KOPT-K1 (cell line): Measurements from ENCODE around the gene SFMBT2.
"Not testable (repeated sequence)": the region's sequence is repeated elsewhere in the genome, so short reads cannot be mapped to it uniquely, and the experiment has no call there.

ENCODE experiments used
- H3K27ac ChIP-seq: fragments of 200-600 bp; sonication (generic); 2 replicates; pipeline ENCODE4 v1.5.1; 2016; ENCODE audit warnings: antibody characterized with exemption, mild to moderate bottlenecking, low read depth, low read length; ENCODE audit not compliant: poor library complexity, severe bottlenecking
- H3K36me3 ChIP-seq: fragments of 200-600 bp; sonication (generic); 2 replicates; pipeline ENCODE4 v1.5.1; 2017; ENCODE audit warnings: antibody characterized with exemption, mild to moderate bottlenecking, low read length, moderate library complexity; ENCODE audit not compliant: insufficient read depth
- H3K9me3 ChIP-seq: fragments of 200-600 bp; sonication (generic); 2 replicates; pipeline ENCODE4 v1.5.1; 2017; ENCODE audit warnings: antibody characterized with exemption, low read length, mild to moderate bottlenecking; ENCODE audit not compliant: insufficient read depth, poor library complexity, severe bottlenecking

The SFMBT2 gene

DNA sequence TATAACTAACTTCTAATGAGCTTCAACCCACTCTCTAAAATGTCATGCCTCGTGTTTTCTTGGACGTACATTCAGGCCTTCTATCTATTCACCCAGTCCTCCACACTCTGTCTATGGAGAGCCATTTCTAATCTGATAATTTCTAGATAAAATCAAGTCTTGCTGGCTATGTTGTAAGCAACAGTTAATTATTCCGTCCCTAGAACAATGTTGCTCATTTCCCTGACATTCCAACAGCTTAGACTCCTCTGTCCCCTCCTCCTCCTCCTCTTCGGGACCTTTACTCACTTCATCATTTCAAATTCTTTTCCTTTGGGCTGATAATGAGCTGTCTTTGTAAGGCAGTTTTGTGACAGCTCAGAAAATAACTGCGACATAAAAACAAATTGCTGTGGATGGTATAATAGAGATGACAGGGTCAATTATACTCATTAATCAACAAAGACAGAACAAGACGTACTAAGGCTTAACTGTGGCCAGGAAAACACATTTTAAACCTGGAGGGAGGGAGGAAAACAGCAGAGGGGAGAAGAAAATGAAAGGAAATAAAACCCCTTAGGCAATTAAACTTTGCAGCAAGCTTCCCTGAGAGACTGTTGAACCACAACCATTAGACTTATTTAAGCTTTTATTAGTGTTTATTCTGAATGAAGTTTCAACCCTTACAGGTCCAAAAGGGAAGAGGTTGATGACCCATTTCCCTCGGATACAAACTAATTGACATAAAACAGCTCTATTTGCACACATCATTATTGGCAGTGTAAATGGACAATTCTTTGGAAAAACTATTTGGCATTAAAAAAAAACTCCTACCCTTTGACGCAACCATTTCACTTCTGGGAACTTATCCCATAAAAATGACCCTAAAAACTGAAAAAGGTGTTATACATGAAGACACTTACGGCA lies 179.1 kb downstream of the SFMBT2 start:
- Histone ChIP-seq H3K27ac (no peak overlapping the region), H3K9me3 (no peaks in the 10 kb centered on the region), H3K36me3 (peaks cover 43% of the 10 kb centered on the region)

GRCh38 chr10:7230951-7231350 lies 179.9 kb downstream of the SFMBT2 start:
- Histone ChIP-seq H3K9me3 (peaks cover 3% of the 10 kb centered on the region), H3K36me3 (peaks cover 51% of the 10 kb centered on the region), H3K27ac (no peak overlapping the region)

DNA sequence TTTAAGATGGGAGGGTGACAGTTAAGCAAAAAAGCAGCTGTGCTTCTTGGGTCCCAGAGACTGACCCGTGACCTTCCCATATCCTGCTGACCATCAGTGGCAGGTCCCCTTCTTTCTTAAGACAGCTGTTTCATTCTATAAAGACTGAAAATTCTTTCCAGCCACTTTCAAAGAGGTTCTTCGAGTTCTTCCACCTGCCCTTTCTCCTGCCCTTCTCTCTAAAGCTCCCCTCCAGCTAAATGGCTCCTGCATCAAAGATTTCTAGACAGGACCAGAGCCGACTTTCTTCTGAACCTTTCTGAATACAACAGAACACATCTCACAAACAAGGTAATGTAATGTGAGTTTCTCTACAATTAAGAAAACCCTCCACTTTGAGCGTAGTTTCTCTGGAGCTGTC lies 180.8 kb downstream of the SFMBT2 start:
- no peak overlapping the region for H3K27ac ChIP-seq

DNA sequence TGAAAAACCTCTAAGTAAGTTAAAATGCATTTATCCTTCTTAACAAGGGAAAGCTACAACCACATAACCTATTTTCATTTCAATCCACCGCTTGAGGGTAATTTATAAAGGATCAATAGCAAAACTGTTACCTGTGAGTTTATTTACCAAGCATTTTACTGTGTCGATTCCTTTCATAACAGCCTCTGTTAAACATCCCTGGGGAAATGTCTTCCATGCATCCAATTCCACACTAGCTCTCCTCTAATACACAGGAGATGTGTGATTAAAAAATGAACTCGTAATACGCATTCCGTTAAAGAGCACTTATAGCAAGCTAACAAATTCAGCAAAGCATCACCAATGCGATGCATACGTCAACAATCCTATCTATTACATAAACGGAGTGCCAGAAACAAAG lies 185.7 kb downstream of the SFMBT2 start:
- Histone ChIP-seq H3K36me3 (peaks cover 64% of the 10 kb centered on the region), H3K9me3 (peaks cover 33% of the 10 kb centered on the region), H3K27ac (no peak overlapping the region)

More for the DNA sequence above, 180.8 kb downstream of the SFMBT2 start:
- Histone ChIP-seq H3K9me3 (peaks cover 13% of the 10 kb centered on the region), H3K36me3 (peaks cover 59% of the 10 kb centered on the region)

DNA sequence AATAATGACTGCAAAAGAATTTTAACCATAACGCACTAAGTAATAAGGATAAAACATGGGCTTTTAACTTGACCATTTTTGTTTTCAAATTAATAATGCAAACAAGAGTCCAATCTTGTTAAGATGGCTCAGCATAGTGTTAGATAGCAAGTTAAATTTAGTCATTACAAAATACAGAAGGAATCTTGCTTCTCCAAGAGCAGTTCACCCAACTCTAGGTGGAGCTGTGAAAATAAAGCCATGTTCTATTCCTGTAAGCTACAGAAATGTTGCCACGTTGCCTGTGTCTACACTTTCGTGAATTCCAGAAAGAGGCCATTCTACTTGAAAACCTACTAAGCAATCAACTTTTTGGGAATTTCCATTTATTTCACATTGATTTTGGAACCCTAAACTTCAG lies 191.9 kb downstream of the SFMBT2 start:
- Histone ChIP-seq H3K9me3 (peaks cover 10% of the 10 kb centered on the region), H3K36me3 (peaks cover 67% of the 10 kb centered on the region), H3K27ac (no peak overlapping the region)

- H3K9me3 ChIP-seq, H3K27ac ChIP-seq: not testable (repeated sequence)
- peaks cover 68% of the 10 kb centered on the region for H3K36me3 ChIP-seq
These were observed 198.1 kb downstream of the SFMBT2 start for GRCh38 chr10:7212696-7213095.

- Histone ChIP-seq H3K27ac (no peak overlapping the region), H3K9me3 (no peaks in the 10 kb centered on the region), H3K36me3 (peaks cover 65% of the 10 kb centered on the region)
These were observed 198.8 kb downstream of the SFMBT2 start for GRCh38 chr10:7211857-7212577.

DNA sequence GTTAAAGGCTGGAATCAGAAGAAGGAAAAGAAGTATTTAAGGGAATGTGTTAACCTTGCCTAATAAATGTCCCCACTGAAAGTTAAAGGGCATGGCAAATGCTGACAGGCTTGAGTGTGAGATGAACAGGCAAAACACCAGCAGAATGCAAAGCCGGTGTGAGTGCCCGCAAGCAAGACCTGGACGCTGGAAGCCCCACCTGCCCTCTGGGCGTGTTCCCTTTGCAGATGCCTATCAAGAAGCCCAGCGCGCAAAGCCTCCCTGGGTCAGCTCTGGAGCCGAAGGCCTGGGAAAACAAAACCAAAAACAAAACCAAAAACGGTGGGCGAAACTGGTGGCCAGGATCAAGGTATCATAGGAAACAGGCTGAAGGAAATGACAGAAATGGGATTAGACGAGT lies 200.3 kb downstream of the SFMBT2 start:
- Histone ChIP-seq H3K27ac (no peak overlapping the region), H3K9me3 (no peaks in the 10 kb centered on the region), H3K36me3 (peaks cover 64% of the 10 kb centered on the region)

DNA sequence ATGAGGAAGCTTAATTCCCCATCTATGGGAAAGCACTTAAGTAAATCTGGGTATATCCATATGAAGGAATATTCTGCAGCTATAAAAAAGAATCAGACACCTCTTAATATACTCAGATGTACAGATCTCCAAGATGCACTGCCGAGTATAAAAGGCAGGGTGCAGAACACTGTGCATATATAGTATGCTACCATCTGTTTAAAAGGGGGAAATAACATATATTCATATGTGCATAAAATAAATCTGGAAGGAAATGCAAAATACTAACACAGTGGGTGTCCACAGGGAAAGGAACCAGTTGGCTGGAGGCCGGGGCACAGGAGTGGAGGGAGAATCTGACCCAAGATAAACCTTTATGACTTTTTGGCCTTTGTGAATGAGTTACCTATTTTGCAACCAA lies 201.4 kb downstream of the SFMBT2 start:
- H3K27ac ChIP-seq = no peak overlapping the region
- peaks cover 64% of the 10 kb centered on the region for H3K36me3 ChIP-seq
- no peaks in the 10 kb centered on the region for H3K9me3 ChIP-seq

GRCh38 chr10:7206412-7207100 lies 204.3 kb downstream of the SFMBT2 start:
- Histone ChIP-seq H3K36me3 (peaks cover 76% of the 10 kb centered on the region), H3K27ac (no peak overlapping the region), H3K9me3 (no peaks in the 10 kb centered on the region)

DNA sequence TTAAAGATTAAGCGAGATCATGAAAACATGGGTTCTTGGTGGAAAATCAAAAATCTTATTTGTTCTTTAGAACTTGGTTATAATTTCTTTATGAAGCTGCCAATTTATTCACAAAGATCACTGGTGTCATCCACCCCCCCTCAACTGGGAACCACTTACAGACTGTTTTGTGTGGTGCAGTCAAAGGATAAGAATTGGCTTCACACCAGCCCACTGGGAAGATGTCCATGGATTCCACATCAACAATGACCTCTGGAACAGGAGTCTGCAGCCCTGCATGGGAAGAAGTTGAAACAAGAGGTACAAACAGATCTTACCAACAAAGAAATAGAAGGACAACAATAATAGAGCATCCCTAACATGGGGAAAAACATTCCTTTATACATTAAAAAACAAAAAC lies 205.2 kb downstream of the SFMBT2 start:
- Histone ChIP-seq H3K27ac (no peak overlapping the region), H3K36me3 (peaks cover 78% of the 10 kb centered on the region), H3K9me3 (no peaks in the 10 kb centered on the region)

GRCh38 chr10:7202793-7203355 lies 208.0 kb downstream of the SFMBT2 start:
- Histone ChIP-seq H3K36me3 (peaks cover 90% of the 10 kb centered on the region), H3K9me3 (no peaks in the 10 kb centered on the region), H3K27ac (no peak overlapping the region)

DNA sequence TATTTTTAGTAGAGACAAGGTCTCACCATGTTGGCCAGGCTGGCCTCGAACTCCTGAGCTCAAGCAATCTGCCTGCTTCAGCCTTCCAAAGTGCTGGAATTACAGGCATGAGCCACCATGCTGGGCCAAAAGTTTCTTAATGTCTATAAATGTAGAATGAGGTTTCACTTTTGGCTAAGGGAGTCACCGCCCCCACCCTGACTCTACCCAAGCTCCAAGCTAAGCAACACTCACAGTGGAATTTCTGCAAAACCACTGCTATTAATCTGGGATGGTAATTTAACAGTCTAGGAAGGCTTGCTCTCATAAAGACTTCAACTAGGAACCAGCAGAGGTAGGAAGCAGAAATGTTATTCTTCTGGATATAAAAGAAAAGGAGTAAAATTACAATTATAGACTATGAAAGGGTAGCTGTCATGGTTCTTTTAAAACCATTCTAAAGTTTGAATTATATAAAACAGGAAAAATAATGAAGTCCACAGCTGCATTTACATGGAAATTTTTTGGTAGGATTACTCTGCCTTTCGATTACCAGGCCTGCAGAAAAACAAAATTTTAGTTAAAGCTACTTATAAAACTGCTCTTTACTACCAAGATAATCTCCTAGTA lies 211.6 kb downstream of the SFMBT2 start:
- no peak overlapping the region for H3K27ac ChIP-seq
- peaks cover 6% of the 10 kb centered on the region for H3K9me3 ChIP-seq
- H3K36me3 ChIP-seq = peaks cover 100% of the 10 kb centered on the region

DNA sequence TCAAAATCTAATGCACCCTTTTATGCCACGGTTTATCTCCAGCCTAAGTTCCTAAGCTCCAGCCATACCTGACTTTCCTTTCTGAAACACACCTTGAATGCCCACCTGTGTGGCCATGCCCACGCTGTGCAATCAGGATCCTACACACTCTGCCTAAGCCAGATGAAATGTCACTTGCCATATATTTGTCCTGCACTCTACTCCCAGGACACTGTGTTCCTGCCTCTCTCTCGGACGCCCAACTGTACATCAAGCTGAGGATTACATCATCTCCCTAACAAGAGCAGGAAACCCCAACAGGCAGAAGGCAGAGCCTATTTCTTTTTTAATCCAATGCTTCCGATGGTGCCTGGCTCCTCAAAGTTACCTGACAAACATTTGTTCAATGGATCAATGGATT lies 214.6 kb downstream of the SFMBT2 start:
- peaks cover 87% of the 10 kb centered on the region for H3K36me3 ChIP-seq
- H3K9me3 ChIP-seq = peaks cover 6% of the 10 kb centered on the region
- H3K27ac ChIP-seq = no peak overlapping the region
